Measurements from ENCODE around the gene SWAP70.
"Not testable (repeated sequence)": the region's sequence is repeated elsewhere in the genome, so short reads cannot be mapped to it uniquely, and the experiment has no call there.

SWAP70 gene

GRCh38 chr11:9663699-9664275 is at the start of gene SWAP70:
TSS of gene SWAP70 (plus strand) at chr11:9664077. CDS start at chr11:9664180, 103 bp downstream.
- peak; percentile 70 for DNase-seq

- DNase-seq = no peak
Measured at GRCh38 chr11:9615031-9615451, 48.8 kb upstream of the SWAP70 start.

- no peak for DNase-seq
Measured at GRCh38 chr11:9616042-9616675, 47.7 kb upstream of the SWAP70 start.

- no peak for DNase-seq
Measured at GRCh38 chr11:9616858-9617257, 47.0 kb upstream of the SWAP70 start.

GRCh38 chr11:9617940-9618339 is 45.9 kb upstream of the SWAP70 start:
- DNase-seq = no peak

- no peak for DNase-seq
Measured at GRCh38 chr11:9619004-9619403, 44.9 kb upstream of the SWAP70 start.

GRCh38 chr11:9619971-9620370 is 43.9 kb upstream of the SWAP70 start:
- no peak for DNase-seq

- not testable (repeated sequence) for DNase-seq
Measured at GRCh38 chr11:9622353-9622752, 41.5 kb upstream of the SWAP70 start.

- not testable (repeated sequence) for DNase-seq
Measured at GRCh38 chr11:9623053-9623452, 40.8 kb upstream of the SWAP70 start.

GRCh38 chr11:9624448-9624847 is 39.4 kb upstream of the SWAP70 start:
- DNase-seq = no peak

GRCh38 chr11:9625162-9625561 is 38.7 kb upstream of the SWAP70 start:
- DNase-seq = no peak

- DNase-seq = no peak
Measured at GRCh38 chr11:9625728-9626127, 38.1 kb upstream of the SWAP70 start.

GRCh38 chr11:9626496-9627394 is 37.1 kb upstream of the SWAP70 start:
- no peak for DNase-seq

GRCh38 chr11:9629064-9629463 is 34.8 kb upstream of the SWAP70 start:
- no peak for DNase-seq

- DNase-seq = no peak
Measured at GRCh38 chr11:9633679-9634078, 30.2 kb upstream of the SWAP70 start.

GRCh38 chr11:9636691-9637090 is 27.2 kb upstream of the SWAP70 start:
- no peak for DNase-seq

- DNase-seq = no peak
Measured at GRCh38 chr11:9639099-9639498, 24.8 kb upstream of the SWAP70 start.

GRCh38 chr11:9639985-9640384 is 23.9 kb upstream of the SWAP70 start:
- DNase-seq = no peak

GRCh38 chr11:9642894-9643293 is 21.0 kb upstream of the SWAP70 start:
- no peak for DNase-seq

GRCh38 chr11:9643751-9644150 is 20.1 kb upstream of the SWAP70 start:
- DNase-seq = no peak

GRCh38 chr11:9645881-9646280 is 18.0 kb upstream of the SWAP70 start:
- no peak for DNase-seq

- no peak for DNase-seq
Measured at GRCh38 chr11:9646324-9646723, 17.6 kb upstream of the SWAP70 start.

GRCh38 chr11:9651481-9651880 is 12.4 kb upstream of the SWAP70 start:
- DNase-seq = no peak
